CD4-positive, alpha-beta T cell treated with Interleukin-4 for 1 hour (primary cell): ENCODE results near the gene LHFPL3.
"Not testable (repeated sequence)": the region's sequence is repeated elsewhere in the genome, so short reads cannot be mapped to it uniquely, and the experiment has no call there.

Experiments used
- DNase-seq, 2 donors: peaks; one replicate each; pipeline ENCODE4 v3.0.0-alpha.2; 2020 to 2022

The LHFPL3 gene

GRCh38 chr7:104906556-104906955, 578.2 kb downstream of the LHFPL3 start:
- no peak for DNase-seq

- DNase-seq, result no peak
These were observed 580.2 kb downstream of the LHFPL3 start for GRCh38 chr7:104908636-104909035.

- DNase-seq, result no peak
These were observed 580.7 kb downstream of the LHFPL3 start for GRCh38 chr7:104909096-104909495.

- DNase-seq, result no peak
These were observed 586.0 kb downstream of the LHFPL3 start for GRCh38 chr7:104914421-104914820.

- DNase-seq, result no peak
These were observed 593.2 kb downstream of the LHFPL3 start for GRCh38 chr7:104921596-104921995.

- no peak for DNase-seq
These were observed 594.0 kb downstream of the LHFPL3 start for GRCh38 chr7:104922182-104923009.

GRCh38 chr7:104923010-104923421, 594.6 kb downstream of the LHFPL3 start:
- DNase-seq, result peak; percentile 81 to 85

- not testable (repeated sequence) for DNase-seq
These were observed 597.8 kb downstream of the LHFPL3 start for GRCh38 chr7:104926189-104926588.

- no peak for DNase-seq
These were observed 598.2 kb downstream of the LHFPL3 start for GRCh38 chr7:104926601-104927041.

GRCh38 chr7:104927055-104927454, 598.7 kb downstream of the LHFPL3 start:
- DNase-seq, result no peak

GRCh38 chr7:104928721-104929400, 600.5 kb downstream of the LHFPL3 start:
- DNase-seq, result no peak

GRCh38 chr7:104929921-104930320, 601.5 kb downstream of the LHFPL3 start:
- DNase-seq, result no peak

- DNase-seq, result no peak
These were observed 602.9 kb downstream of the LHFPL3 start for GRCh38 chr7:104931181-104931781.

GRCh38 chr7:104933022-104933421, 604.6 kb downstream of the LHFPL3 start:
- DNase-seq, result no peak

GRCh38 chr7:104933521-104933988, 605.2 kb downstream of the LHFPL3 start:
- no peak for DNase-seq

GRCh38 chr7:104934665-104935064, 606.3 kb downstream of the LHFPL3 start:
- DNase-seq, result no peak

- DNase-seq, result no peak
These were observed 606.9 kb downstream of the LHFPL3 start for GRCh38 chr7:104935276-104935675.

GRCh38 chr7:104936546-104936945, 608.1 kb downstream of the LHFPL3 start:
- no peak for DNase-seq

- not testable (repeated sequence) for DNase-seq
These were observed 609.1 kb downstream of the LHFPL3 start for GRCh38 chr7:104937489-104937888.

- no peak for DNase-seq
These were observed 610.5 kb downstream of the LHFPL3 start for GRCh38 chr7:104938741-104939390.

- no peak for DNase-seq
These were observed 611.8 kb downstream of the LHFPL3 start for GRCh38 chr7:104940023-104940710.
